HCT116 (cell line): Measurements from ENCODE around the gene HSD17B13. TPM values are rescaled to one million over a fixed set of nuclear protein-coding genes. Genes with fewer than 3 reads are reported as not detected.

Experiments used
- ATAC-seq: fragments of 200-7000 bp; cut with Tn5 transposase; 2 replicates; pipeline ENCODE4 v1.9.1; 2020; ENCODE audit warnings: mild to moderate bottlenecking, moderate library complexity
- BruUV-seq: library from RNA; stranded (reverse); fragments of 400-500 nt; replicated peaks from 2 replicates; lab custom pipeline; 2021; lab: Mats Ljungman, UMichigan
- CTCF ChIA-PET: fragments of 300-600 bp; sonication (Branson Sonifier 250); formaldehyde crosslinking; loops from one replicate; lab custom pipeline; 2021; ENCODE audit warnings: antibody characterized with exemption; lab: Charles Lee
- POLR2A ChIA-PET: fragments of 300-600, 350-600 bp; sonication (Branson Sonifier 250); formaldehyde crosslinking; loops from one replicate; lab custom pipeline; 2021; ENCODE audit warnings: antibody characterized with exemption; lab: Charles Lee
- RAD21 ChIA-PET, 2 experiments: fragments of 300-600 bp; sonication (Branson Sonifier 250); formaldehyde crosslinking; loops; one replicate each; lab custom pipeline; 2023; ENCODE audit warnings: low total read pairs in 2 of 2; ENCODE audit not compliant: uncharacterized antibody in 2 of 2, unreplicated experiment in 2 of 2, low non-redundant PET in 1 of 2; lab: Charles Lee
- DNase-seq: peaks from one replicate; pipeline ENCODE4 v3.0.0-alpha.2; 2010; ENCODE audit warnings: low read depth, low spot score
- H2AFZ ChIP-seq: fragments of 200-600 bp; shearing (Covaris generic), sonication (generic); 2 replicates; pipeline ENCODE4 v1.6.1; 2017; ENCODE audit warnings: low read depth, mixed run types, mixed read lengths, antibody characterized with exemption, low read length; ENCODE audit not compliant: poor library complexity, severe bottlenecking
- H3K27ac ChIP-seq: 2 replicates; pipeline ENCODE4 v1.5.1; 2012; ENCODE audit warnings: low read depth, low read length
- H3K27me3 ChIP-seq: fragments of 200-600 bp; sonication (generic); 2 replicates; pipeline ENCODE4 v1.6.1; 2016; ENCODE audit warnings: mixed run types, low read length, mixed read lengths; ENCODE audit not compliant: insufficient read depth
- H3K36me3 ChIP-seq, 2 experiments: fragments of 200-500 bp in 1 of 2; fragments of 200-600 bp in 1 of 2; sonication (Bioruptor generic) in 1 of 2; sonication (generic) in 1 of 2; 2 replicates each; pipeline versions ENCODE4 v1.5.1 to v1.6.1; 2014 to 2016; ENCODE audit warnings: low read length in 2 of 2, inconsistent platforms in 1 of 2, mixed read lengths in 1 of 2, mixed run types in 1 of 2; ENCODE audit not compliant: insufficient read depth in 2 of 2, control insufficient read depth in 1 of 2
- H3K4me1 ChIP-seq, 2 experiments: fragments of 200-600 bp in 1 of 2; sonication (generic) in 1 of 2; 2 replicates each; pipeline versions ENCODE4 v1.5.1 to v1.6.1; 2012 to 2017; ENCODE audit warnings: low read length in 2 of 2, inconsistent platforms in 1 of 2, mild to moderate bottlenecking in 1 of 2, mixed read lengths in 1 of 2, mixed run types in 1 of 2, moderate library complexity in 1 of 2; ENCODE audit not compliant: insufficient read depth in 2 of 2, control insufficient read depth in 1 of 2
- H3K4me2 ChIP-seq: fragments of 200-600 bp; sonication (generic); 2 replicates; pipeline ENCODE4 v1.6.1; 2017; ENCODE audit warnings: mixed run types, low read length, mixed read lengths
- H3K4me3 ChIP-seq, 2 experiments: fragments of 200-600 bp in 1 of 2; sonication (generic) in 1 of 2; replicated peaks in 1 of 2; 2 replicates each; pipeline ENCODE4 v1.5.1; 2011 to 2016; ENCODE audit warnings: low read length in 2 of 2, control low read depth in 1 of 2, low read depth in 1 of 2, mild to moderate bottlenecking in 1 of 2, mixed read lengths in 1 of 2, mixed run types in 1 of 2
- H3K79me2 ChIP-seq: fragments of 200-600 bp; sonication (generic); 2 replicates; pipeline ENCODE4 v1.6.1; 2017; ENCODE audit warnings: mild to moderate bottlenecking, mixed run types, low read length, moderate library complexity, mixed read lengths; ENCODE audit not compliant: insufficient read depth
- H3K9ac ChIP-seq: fragments of 200-600 bp; sonication (generic); 2 replicates; pipeline ENCODE4 v1.6.1; 2016; ENCODE audit warnings: low read length, mixed read lengths
- H3K9me2 ChIP-seq: fragments of 200-600 bp; sonication (generic), shearing (Covaris generic); 2 replicates; pipeline ENCODE4 v1.6.1; 2017; ENCODE audit warnings: mixed run types, mild to moderate bottlenecking, moderate library complexity; ENCODE audit not compliant: insufficient read depth
- H3K9me3 ChIP-seq, 2 experiments: fragments of 200-500 bp in 1 of 2; fragments of 200-600 bp in 1 of 2; sonication (Bioruptor generic) in 1 of 2; sonication (generic) in 1 of 2; 2 replicates each; pipeline ENCODE4 v1.6.1; 2014 to 2017; ENCODE audit warnings: low read length in 2 of 2, mixed read lengths in 2 of 2, inconsistent platforms in 1 of 2, low read depth in 1 of 2, mild to moderate bottlenecking in 1 of 2, mixed run types in 1 of 2, moderate library complexity in 1 of 2; ENCODE audit not compliant: control insufficient read depth in 1 of 2, insufficient read depth in 1 of 2
- H4K20me1 ChIP-seq: fragments of 200-600 bp; sonication (generic), shearing (Covaris generic); 2 replicates; pipeline ENCODE4 v1.6.1; 2017; ENCODE audit warnings: mixed run types, mild to moderate bottlenecking, moderate library complexity; ENCODE audit not compliant: insufficient read depth
- CEBPB ChIP-seq: IDR thresholded peaks from 2 replicates; pipeline ENCODE4 v1.6.1; 2012; ENCODE audit warnings: low read depth
- EZH2 ChIP-seq: fragments of 200-600 bp; sonication (generic); IDR thresholded peaks from 2 replicates; pipeline ENCODE4 v1.6.1; 2017; ENCODE audit warnings: antibody characterized with exemption, mixed run types
- EZH2phosphoT487 ChIP-seq: fragments of 200-600 bp; IDR thresholded peaks from 2 replicates; pipeline ENCODE4 v1.6.1; 2018; ENCODE audit warnings: antibody characterized with exemption, borderline replicate concordance
- FOSL1 ChIP-seq: IDR thresholded peaks from 2 replicates; pipeline ENCODE4 v1.6.1; 2012; ENCODE audit warnings: low read depth
- JUND ChIP-seq: IDR thresholded peaks from 2 replicates; pipeline ENCODE4 v1.6.1; 2012
- RAD21 ChIP-seq: IDR thresholded peaks from 2 replicates; pipeline ENCODE4 v1.6.1; 2012; ENCODE audit warnings: low read depth, mild to moderate bottlenecking
- TCF7L2 ChIP-seq: IDR thresholded peaks from 2 replicates; pipeline ENCODE4 v1.7.0; 2011; ENCODE audit warnings: borderline replicate concordance, inconsistent platforms; ENCODE audit not compliant: insufficient read depth, insufficient read length; ENCODE audit errors: extremely low read depth
- YY1 ChIP-seq: IDR thresholded peaks from 2 replicates; pipeline ENCODE4 v1.6.1; 2011; ENCODE audit warnings: low read length, low read depth, moderate library complexity, mild to moderate bottlenecking; ENCODE audit not compliant: insufficient replicate concordance; ENCODE audit errors: extremely low read depth
- ZFX ChIP-seq: fragments of 450-650 bp; IDR thresholded peaks from 2 replicates; pipeline ENCODE4 v1.6.1; 2017
- ZNF274 ChIP-seq: fragments of 200-500 bp; sonication (Bioruptor generic); IDR thresholded peaks from 2 replicates; pipeline ENCODE4 v1.6.1; 2014; ENCODE audit warnings: mild to moderate bottlenecking, low read depth, low read length, inconsistent platforms
- intact Hi-C: fragments of 100-400 bp; cut with micrococcal nuclease; formaldehyde crosslinking; loops from 2 replicates; pipeline ENCODE4 v1.10.0; 2022
- total RNA-seq: library from RNA; stranded (reverse); gene quantifications from one replicate; pipeline ENCODE4 v1.2.1, GENCODE V29; 2021; ENCODE audit not compliant: unreplicated experiment
- TF ChIP-seq, protein P1 (sequence below): IDR thresholded peaks from 2 replicates; pipeline ENCODE4 v1.6.1; 2012
- TF ChIP-seq, protein P2 (sequence below): IDR thresholded peaks from 2 replicates; pipeline ENCODE4 v1.6.1; 2012; ENCODE audit warnings: low read depth

Gene HSD17B13
- total RNA-seq, 1 experiment from 2014 or later = 0.81 TPM

DNA sequence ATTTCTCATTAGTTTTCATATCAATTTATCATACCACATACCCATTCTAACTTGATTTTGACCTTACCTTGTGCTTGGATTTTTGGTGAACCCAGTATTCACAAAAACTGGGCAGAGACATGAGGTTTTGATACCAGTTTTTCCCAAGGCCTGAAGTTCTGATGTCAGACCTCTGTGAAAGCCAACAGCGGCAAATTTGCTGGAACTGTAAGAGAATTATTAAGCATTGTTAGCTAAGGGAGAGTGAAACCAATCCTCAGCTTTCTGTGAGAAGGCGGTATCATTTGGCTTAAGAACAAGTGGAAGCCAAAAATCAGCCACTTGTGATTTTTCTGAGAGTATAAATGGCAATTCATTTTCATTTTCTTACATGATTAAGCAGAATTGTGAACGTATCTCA, 8.9 kb downstream of the HSD17B13 start:
- RAD21 ChIA-PET = no interaction called here
- intact Hi-C loops = no loop called here
- Histone ChIP-seq H3K79me2 (no peaks in the 10 kb centered on the region), H3K9me2 (no peaks in the 10 kb centered on the region), H3K36me3 (no peaks in the 10 kb centered on the region), H3K4me2 (no peak overlapping the region)
- TF ChIP-seq FOSL1 = no peak
- TF ChIP-seq, protein P1, sequence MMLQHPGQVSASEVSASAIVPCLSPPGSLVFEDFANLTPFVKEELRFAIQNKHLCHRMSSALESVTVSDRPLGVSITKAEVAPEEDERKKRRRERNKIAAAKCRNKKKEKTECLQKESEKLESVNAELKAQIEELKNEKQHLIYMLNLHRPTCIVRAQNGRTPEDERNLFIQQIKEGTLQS = no peak
- no peak for TF ChIP-seq RAD21
- no peak for TF ChIP-seq CEBPB
- no peak for TF ChIP-seq YY1
- TF ChIP-seq EZH2 = no peak
- TF ChIP-seq, protein P2, sequence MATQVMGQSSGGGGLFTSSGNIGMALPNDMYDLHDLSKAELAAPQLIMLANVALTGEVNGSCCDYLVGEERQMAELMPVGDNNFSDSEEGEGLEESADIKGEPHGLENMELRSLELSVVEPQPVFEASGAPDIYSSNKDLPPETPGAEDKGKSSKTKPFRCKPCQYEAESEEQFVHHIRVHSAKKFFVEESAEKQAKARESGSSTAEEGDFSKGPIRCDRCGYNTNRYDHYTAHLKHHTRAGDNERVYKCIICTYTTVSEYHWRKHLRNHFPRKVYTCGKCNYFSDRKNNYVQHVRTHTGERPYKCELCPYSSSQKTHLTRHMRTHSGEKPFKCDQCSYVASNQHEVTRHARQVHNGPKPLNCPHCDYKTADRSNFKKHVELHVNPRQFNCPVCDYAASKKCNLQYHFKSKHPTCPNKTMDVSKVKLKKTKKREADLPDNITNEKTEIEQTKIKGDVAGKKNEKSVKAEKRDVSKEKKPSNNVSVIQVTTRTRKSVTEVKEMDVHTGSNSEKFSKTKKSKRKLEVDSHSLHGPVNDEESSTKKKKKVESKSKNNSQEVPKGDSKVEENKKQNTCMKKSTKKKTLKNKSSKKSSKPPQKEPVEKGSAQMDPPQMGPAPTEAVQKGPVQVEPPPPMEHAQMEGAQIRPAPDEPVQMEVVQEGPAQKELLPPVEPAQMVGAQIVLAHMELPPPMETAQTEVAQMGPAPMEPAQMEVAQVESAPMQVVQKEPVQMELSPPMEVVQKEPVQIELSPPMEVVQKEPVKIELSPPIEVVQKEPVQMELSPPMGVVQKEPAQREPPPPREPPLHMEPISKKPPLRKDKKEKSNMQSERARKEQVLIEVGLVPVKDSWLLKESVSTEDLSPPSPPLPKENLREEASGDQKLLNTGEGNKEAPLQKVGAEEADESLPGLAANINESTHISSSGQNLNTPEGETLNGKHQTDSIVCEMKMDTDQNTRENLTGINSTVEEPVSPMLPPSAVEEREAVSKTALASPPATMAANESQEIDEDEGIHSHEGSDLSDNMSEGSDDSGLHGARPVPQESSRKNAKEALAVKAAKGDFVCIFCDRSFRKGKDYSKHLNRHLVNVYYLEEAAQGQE = no peak
- TF ChIP-seq ZFX = no peak
- TF ChIP-seq JUND = no peak
- no peak for TF ChIP-seq ZNF274
- TF ChIP-seq TCF7L2 = no peak
- TF ChIP-seq EZH2phosphoT487 = no peak
- TF ChIP-seq, all 23 proteins: peak for 0
- H3K9me3 ChIP-seq = no peaks in the 10 kb centered on the region
- no peak overlapping the region for H3K9ac ChIP-seq
- H4K20me1 ChIP-seq = no peaks in the 10 kb centered on the region
- no peaks in the 10 kb centered on the region for H3K4me1 ChIP-seq
- no peak overlapping the region for H2AFZ ChIP-seq
- DNase-seq (no peak), ATAC-seq (no peak)
- ChIA-PET POLR2A (no interaction called here), CTCF (no interaction called here)
- no peak overlapping the region for H3K27ac ChIP-seq
- no peak overlapping the region for H3K4me3 ChIP-seq
- no peaks in the 10 kb centered on the region for H3K27me3 ChIP-seq
- BruUV-seq = no TSS peak
